GM12801 (cell line): ENCODE results near the gene HNRNPLL.

ENCODE experiments used
- TF ChIP-seq, protein P1 (sequence below): IDR thresholded peaks from one replicate; pipeline ENCODE4 v1.5.1; 2011; ENCODE audit warnings: control low read depth; ENCODE audit not compliant: insufficient read length; ENCODE audit errors: extremely low read depth

The HNRNPLL gene

GRCh38 chr2:38626326-38627035, 23.8 kb upstream of the HNRNPLL start:
- TF ChIP-seq, protein P1, sequence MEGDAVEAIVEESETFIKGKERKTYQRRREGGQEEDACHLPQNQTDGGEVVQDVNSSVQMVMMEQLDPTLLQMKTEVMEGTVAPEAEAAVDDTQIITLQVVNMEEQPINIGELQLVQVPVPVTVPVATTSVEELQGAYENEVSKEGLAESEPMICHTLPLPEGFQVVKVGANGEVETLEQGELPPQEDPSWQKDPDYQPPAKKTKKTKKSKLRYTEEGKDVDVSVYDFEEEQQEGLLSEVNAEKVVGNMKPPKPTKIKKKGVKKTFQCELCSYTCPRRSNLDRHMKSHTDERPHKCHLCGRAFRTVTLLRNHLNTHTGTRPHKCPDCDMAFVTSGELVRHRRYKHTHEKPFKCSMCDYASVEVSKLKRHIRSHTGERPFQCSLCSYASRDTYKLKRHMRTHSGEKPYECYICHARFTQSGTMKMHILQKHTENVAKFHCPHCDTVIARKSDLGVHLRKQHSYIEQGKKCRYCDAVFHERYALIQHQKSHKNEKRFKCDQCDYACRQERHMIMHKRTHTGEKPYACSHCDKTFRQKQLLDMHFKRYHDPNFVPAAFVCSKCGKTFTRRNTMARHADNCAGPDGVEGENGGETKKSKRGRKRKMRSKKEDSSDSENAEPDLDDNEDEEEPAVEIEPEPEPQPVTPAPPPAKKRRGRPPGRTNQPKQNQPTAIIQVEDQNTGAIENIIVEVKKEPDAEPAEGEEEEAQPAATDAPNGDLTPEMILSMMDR: no peak

DNA sequence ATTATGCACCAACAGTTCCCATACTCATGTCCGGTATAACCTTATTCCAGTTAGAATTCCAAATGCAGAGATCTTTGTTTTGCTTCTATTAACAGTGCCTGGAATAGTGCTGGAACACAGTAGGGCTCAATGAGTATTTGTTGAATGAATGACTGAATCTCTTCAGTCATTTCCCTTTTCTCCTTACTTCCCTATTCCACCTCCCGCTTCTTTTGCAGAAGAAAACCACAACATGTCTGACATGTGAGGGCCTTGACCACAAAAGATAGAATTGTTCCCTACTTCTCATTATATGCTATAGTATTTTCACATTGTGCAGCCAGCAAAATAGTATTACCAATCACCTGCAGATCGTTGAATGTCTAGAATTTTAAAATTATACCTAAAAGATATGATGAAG, 19.5 kb upstream of the HNRNPLL start:
- TF ChIP-seq, protein P1: no peak

GRCh38 chr2:38621018-38621417, 18.3 kb upstream of the HNRNPLL start:
- TF ChIP-seq, protein P1: no peak

- TF ChIP-seq, protein P1: no peak
Observed at GRCh38 chr2:38620282-38620977, 17.7 kb upstream of the HNRNPLL start.

DNA sequence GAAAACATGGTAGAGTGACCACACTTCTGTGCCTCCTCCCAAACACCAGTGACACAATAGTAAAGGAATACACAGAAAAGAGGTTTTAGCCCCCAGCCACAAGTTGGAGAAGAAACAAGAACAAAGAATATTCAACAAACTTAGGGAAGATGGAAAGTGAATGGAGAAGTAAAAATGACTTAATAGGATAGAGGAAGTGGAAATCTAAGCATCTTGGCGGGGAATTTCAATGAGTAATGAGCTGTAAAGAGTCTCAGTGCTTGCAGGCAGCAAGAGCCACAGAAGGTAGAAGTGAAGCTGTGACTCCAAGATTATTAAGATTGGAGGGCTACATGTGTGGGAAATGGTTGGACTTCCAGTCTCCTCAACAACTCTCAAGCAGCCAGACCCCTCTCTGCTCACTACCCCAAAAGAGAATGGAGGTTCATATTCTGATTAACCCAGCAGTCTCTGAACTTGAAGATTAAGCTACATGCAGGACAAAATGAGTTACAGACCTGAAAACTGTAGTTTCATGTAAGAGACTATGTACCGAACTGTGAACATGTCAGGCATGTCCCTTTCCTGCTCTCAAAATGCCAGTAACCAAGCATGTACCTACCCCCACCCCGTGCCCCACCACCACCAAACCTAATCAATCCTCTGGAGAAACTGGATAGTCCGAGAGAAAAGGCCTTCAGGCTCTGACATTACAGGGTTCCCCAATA, 16.9 kb upstream of the HNRNPLL start:
- TF ChIP-seq, protein P1: no peak

DNA sequence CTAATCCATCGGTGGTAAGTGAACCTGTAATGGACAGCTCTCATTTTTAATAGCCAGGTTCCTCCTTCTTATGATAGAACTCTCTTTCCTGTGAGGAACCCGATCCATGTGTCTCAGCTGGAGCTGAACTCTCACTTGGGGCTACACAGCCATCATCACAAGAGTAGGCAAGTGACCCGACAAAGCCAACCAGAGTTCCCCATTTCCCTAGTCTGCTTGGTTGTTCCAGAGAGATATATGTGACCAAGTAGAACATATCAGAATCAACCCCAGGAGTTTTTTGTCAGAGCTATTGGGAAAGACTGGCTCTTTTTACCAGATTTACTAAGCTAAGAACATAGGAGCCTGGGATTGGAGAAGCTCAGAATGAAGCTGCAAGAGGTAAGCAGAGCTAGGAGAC, 14.6 kb upstream of the HNRNPLL start:
- TF ChIP-seq, protein P1: no peak

DNA sequence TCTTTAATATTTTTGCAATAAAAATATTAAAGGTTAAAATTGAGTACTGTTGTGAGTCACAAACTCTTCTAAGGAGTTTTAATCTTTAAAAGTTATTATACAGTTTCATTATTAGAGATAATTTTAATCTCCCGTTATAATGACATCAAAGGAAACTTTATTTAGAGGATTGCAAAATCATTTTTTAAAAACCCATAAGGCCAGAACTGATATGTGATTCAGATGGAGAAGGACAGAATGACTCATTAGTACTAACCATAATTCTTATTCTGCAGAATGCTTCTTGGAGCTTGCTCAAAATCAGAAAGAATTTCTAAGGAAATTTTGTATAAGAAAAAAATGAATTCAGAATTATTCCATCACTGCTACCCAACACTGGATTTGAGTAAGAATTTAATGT, 12.5 kb upstream of the HNRNPLL start:
- TF ChIP-seq, protein P1: no peak
